Inflammatory macrophage (primary cell): Measurements from ENCODE around the gene TANGO2.
A peak's percentile ranks its signal among the peaks of the same experiment; 100 is the strongest.

Experiments used
- DNase-seq, 2 donors: peaks; one replicate each; pipeline ENCODE4 v3.0.0-alpha.2; 2020 to 2022

The TANGO2 gene

DNA sequence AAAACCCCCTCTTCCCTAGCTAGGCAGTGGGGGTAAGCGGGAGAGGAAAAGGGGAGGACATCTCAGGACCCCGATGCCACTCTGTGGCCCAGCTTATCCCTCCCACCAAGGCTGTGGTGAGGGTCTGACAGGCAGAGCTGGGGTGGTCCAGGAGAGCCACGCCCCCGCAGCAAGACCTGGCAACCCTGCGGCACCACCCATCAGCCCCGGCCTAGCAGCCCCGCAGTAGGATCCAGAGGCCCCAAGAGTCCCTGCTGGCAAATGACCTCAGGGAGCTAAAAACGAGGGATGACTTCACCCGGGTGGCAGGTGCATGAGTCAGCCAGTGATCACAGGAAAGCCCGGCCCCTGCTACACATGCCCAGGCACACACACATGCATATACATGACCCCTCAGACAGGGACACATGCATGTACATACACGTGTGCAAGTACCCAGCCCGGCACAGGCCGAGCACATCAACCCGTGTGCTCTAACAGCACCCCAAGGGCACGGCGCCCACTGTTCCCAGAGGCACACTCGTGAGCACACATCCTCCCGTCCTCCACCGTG, 36.6 kb upstream of the TANGO2 start:
- DNase-seq = no peak

- DNase-seq = no peak
Measured at GRCh38 chr22:19984851-19985811, 35.8 kb upstream of the TANGO2 start.

DNA sequence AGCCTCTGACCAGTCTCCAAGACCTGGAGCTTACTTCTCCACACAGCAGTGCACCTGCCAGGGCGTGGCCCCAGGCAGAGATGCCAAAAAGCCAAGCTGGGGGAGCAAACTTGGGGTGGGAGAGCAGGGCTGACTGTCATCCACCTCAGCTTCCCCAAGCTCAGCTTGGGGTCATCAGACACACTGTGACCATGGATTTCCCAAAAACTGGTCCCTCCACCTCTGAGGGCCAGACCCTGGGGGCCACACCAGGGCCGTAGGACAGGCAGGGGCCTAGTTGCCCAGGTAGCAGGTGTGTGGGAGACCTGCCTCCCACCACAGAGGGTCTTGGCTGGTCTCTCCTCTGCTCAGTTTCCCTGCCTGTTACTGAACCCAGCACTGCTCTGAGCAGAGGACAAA, 34.9 kb upstream of the TANGO2 start:
- no peak for DNase-seq

DNA sequence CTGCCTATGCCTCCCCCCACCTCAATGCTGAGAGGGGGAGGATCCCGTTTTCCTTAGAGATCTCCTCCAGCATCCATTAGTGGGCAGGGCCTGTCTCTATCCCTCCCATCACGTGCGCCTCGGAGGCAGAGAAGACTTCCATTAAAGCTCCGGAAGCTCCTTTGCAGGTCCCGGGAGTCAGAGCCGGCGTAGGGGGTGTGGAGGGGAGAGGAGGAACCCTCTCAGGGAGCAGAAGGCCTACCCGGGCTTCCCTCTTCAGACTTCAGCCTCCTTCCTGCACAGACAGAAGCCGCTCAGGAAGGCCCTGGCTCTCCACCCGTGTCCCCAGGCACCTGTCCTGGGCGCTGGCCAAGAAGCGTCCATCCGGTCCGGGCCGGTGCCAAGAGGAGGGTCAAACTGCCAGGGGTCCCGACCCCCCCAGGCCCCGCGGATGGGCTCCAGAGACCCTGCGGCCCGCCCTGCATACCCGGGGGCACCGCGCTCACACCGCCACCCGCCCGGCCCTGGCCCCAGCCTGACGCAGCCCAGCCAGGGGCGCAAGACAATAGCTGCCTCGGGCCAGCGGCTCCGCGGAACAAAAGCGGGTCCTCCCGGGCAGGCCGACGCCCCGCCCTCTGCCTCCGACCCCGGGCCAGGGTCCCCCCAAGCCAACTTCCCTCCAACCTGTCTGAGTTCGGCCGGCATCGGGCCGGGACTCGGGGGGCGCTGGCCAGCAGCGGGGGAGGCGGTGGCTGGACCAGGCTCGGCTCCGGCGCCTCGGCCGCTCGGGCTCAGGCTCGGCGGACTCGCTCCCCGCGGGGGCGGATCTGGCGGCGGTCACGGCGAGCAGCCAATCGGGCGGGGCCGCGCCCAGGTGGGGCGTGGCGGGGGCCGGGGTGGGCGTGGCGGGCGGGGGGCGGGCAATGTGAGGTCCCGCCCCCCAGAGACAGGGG, 34.2 kb upstream of the TANGO2 start:
- DNase-seq = peak; percentile 66 to 84

- DNase-seq = no peak
Measured at GRCh38 chr22:19987394-19988306, 33.3 kb upstream of the TANGO2 start.

DNA sequence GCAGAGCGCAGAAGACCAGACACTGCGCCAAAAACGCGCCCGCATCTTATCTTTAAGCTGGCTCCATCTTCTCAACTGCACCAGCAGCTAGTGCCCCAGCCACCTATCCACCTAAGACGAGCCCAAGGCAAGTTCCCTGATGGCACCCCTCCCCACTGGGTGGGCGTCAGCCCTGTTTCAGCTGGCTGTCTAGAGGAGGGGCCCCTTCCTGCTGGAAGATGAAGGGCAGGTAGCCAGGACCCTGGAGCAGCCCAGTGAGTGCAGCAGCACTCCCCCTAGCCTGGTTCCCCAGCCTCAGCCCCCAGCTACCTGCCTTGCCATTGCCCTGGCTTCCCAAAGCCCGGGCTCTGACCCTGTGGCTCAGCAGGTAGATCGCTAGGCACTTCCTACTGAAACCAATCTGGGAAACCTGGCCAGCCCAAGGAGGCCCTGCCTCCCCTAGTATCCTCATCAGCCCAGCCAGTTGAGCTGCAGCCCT, 32.5 kb upstream of the TANGO2 start:
- no peak for DNase-seq

DNA sequence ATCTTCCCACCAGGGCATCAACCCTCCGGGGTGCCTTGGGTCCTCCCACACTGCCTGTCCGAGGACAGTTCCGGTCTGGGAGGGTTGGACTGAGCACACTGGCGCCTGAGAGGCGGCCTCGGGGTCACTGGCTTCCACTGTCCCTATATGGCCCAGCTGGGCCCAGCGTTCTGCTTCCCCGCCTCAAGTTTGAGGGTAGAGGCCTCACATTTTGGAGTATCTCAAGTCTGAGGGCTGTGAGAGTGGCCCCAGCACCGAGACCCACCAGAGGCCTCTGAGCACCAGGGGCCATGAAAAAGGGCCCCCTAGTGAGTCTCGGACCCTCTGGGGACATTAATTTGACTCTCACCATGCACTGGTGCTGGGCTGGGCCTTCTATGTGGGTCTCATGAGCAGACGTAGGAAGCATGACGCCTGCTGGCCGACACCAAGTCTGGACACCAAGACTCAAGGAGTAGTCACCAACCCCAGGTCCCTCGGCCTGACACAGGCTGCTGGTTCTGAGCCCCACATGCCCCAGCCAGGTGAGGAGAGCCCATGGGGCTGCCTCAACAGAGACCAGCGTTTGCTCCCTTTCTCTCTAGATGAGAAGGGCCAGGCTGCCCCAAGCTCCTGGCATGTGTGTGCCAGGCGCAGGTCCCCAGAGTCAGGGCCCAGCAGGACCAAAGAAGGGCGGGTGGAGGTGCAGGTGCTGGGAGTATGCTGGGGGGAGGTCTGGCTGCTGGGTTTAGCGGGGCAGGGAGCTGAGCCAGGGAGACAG, 31.8 kb upstream of the TANGO2 start:
- no peak for DNase-seq

- DNase-seq = no peak
Measured at GRCh38 chr22:19989725-19990067, 31.2 kb upstream of the TANGO2 start.

DNA sequence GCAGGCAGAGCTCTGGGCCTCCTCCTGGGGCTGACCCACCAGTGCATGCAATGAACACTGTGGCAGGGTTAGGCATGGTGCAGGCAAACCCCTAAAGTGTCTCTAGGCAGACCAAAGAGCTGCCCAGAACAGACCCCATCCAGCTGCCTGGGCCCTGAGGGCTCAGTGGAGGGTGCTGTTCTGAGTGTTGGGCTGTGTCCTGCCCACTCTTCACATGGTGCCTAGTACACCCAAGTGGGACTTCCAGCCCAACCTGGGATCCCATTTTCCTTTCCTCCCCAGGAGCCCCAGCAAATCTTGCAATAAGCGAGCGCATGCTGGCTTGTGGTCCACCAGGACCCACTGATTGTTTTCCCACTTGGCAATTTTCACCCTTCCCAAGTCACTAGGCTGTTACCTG, 30.7 kb upstream of the TANGO2 start:
- DNase-seq = no peak

- DNase-seq = no peak
Measured at GRCh38 chr22:19990609-19991394, 30.1 kb upstream of the TANGO2 start.

DNA sequence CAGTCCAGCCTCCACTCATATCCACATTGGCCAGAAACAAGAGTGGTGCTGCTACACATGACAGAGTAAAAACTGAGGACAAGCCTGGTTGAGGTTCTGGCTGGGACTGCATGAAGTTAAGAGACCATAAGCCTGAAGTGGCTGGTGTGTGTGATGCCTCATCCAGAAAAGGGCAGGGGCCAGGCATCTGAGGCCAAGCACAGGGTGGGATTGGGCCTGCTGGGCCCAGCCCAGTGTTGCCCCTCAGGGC, 29.6 kb upstream of the TANGO2 start:
- DNase-seq = no peak

- no peak for DNase-seq
Measured at GRCh38 chr22:19991645-19992451, 29.1 kb upstream of the TANGO2 start.

DNA sequence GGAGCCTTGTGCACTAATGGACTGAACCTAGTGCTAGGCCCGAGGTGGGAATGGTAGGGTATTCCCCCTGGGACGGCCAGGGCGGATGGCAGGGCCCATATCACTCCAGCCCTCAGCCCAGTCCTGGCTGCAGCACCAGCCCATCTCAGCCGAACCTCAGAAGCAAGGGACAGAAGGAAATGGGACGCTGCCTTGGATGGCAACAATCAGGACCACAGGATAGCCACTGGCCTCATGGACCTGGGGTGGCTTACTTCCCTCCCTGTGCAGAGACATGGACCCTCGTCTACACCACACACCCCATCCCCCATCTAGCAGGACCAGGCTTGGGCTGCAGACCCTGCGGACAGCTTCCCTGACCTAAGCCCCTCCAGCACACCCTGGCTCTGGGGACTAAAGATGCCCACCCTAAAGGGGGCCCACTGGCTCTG, 28.4 kb upstream of the TANGO2 start:
- DNase-seq = no peak

DNA sequence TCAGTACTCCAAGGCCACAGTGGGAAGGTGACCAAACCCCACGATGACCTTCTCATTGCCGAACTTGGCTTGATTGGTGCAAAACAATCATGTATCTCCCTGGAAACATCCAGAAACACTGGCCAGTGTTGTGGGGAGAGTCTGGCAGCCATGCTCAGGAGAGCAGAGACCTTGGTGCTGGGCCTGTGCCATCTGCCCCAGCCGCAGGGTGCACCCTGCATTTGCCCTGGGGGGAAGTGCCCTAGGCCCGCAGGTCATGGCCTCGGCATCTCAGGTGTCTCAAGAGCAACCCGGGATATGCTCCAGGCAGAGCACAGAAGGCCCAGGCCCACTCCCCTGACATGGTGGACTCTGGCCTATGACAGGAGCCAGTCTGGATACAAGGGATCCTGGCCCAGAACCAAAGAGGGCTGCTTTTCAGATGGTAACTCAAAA, 28.0 kb upstream of the TANGO2 start:
- no peak for DNase-seq

GRCh38 chr22:19993926-19994325, 27.0 kb upstream of the TANGO2 start:
- no peak for DNase-seq

- no peak for DNase-seq
Measured at GRCh38 chr22:19994851-19995610, 25.9 kb upstream of the TANGO2 start.

- DNase-seq = no peak
Measured at GRCh38 chr22:19995611-19996339, 25.1 kb upstream of the TANGO2 start.
